GM19328 (cell line): ENCODE measurements around the gene KIZ.

Source experiments
- ATAC-seq: cut with Tn5 transposase; IDR thresholded peaks from one replicate; pipeline ENCODE4 v1.9.1; 2021; ENCODE audit warnings: mild to moderate bottlenecking, moderate library complexity; ENCODE audit not compliant: unreplicated experiment

KIZ gene

GRCh38 chr20:21258411-21258810, 132.5 kb downstream of the KIZ start:
- no peak for ATAC-seq

GRCh38 chr20:21259346-21259745, 133.5 kb downstream of the KIZ start:
- no peak for ATAC-seq

- no peak for ATAC-seq
Measured at GRCh38 chr20:21262812-21263211, 136.9 kb downstream of the KIZ start.

- no peak for ATAC-seq
Measured at GRCh38 chr20:21265261-21266190, 139.6 kb downstream of the KIZ start.

- ATAC-seq, result no peak
Measured at GRCh38 chr20:21266191-21266536, 140.3 kb downstream of the KIZ start.

- ATAC-seq, result no peak
Measured at GRCh38 chr20:21269772-21270171, 143.9 kb downstream of the KIZ start.

- no peak for ATAC-seq
Measured at GRCh38 chr20:21270806-21271205, 144.9 kb downstream of the KIZ start.

- ATAC-seq, result peak; percentile 45
Measured at GRCh38 chr20:21272279-21272678, 146.4 kb downstream of the KIZ start.

GRCh38 chr20:21272679-21273078, 146.8 kb downstream of the KIZ start:
- peak; percentile 37 for ATAC-seq

GRCh38 chr20:21273755-21274386, 148.0 kb downstream of the KIZ start:
- no peak for ATAC-seq

- ATAC-seq, result no peak
Measured at GRCh38 chr20:21278829-21279228, 152.9 kb downstream of the KIZ start.

GRCh38 chr20:21279706-21280521, 154.0 kb downstream of the KIZ start:
- ATAC-seq, result no peak

- peak; percentile 51 for ATAC-seq
Measured at GRCh38 chr20:21280522-21281016, 154.7 kb downstream of the KIZ start.

- ATAC-seq, result no peak
Measured at GRCh38 chr20:21286775-21287174, 160.9 kb downstream of the KIZ start.

GRCh38 chr20:21288587-21289370, 162.9 kb downstream of the KIZ start:
- ATAC-seq, result no peak

- ATAC-seq, result no peak
Measured at GRCh38 chr20:21289651-21290050, 163.8 kb downstream of the KIZ start.

- ATAC-seq, result no peak
Measured at GRCh38 chr20:21291026-21291425, 165.1 kb downstream of the KIZ start.

GRCh38 chr20:21294755-21295154, 168.9 kb downstream of the KIZ start:
- no peak for ATAC-seq
